ENCODE data around the gene PROSER3. TPM values are rescaled to one million over a fixed set of nuclear protein-coding genes. Genes with fewer than 3 reads are reported as not detected.
A peak's percentile ranks its signal among the peaks of the same experiment; 100 is the strongest.

PROSER3 gene
- 17.8 TPM for polyA plus RNA-seq (2012; ENCODE audit: insufficient read depth, insufficient read length)

DNA sequence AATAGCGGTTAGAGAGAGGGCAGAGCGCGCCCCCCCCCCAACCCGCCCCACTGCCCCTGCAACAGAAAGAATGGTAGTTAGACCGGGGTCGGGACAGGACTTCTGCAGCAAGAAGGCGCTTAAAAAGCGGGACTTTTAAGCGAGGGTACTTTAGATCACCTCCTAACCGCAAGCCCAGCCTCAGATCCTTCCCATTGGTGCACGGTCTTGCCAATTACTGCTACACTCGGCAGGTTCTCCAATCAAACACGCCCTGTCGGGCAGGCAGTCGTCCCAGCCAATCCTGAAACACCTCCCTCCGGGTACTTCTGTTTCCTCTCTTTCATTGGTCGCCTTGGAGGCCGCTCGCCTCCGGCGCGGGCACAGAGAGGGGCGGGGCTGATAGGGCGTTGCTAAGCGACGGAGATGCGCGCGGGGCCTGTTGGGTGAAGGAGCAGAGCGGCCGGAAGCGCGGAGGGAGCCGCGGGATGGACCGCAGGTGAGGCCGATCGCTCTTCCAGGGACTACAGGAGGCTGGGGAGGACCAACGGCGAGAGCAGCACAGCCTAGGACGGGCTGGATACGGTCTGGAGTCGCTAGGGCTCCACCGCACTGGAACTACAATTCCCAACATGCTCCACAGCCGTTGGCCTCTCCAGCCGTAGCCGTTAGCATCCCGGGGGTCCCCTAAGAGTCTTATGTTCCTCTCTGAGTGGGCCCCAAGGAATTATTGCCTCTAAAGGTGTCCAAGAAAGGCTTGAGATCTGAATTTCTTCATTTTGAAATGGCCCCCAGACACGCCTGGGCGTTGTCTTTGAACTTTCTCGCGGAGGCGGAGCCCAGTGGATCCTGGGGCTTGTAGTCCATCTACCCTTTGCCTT is at the start of gene PROSER3:
Gene PROSER3, plus strand, starts transcription at position 428 of the 860 bp plus-strand sequence. Its CDS starts 40 bp downstream, at position 468.
- peak within 1 kb of the TSS; percentile 99 for H3K4me3 ChIP-seq (ENCODE audit: low read length)
- peak; percentile 100 for DNase-seq (ENCODE audit: low read depth, low spot score)

- no peak for DNase-seq (ENCODE audit: low read depth, low spot score)
- no peak overlapping the region for H3K4me3 ChIP-seq (ENCODE audit: low read length)
These were observed 49.6 kb upstream of the PROSER3 start for GRCh38 chr19:35708391-35708790.

GRCh38 chr19:35710784-35711723 is 46.9 kb upstream of the PROSER3 start:
- DNase-seq (ENCODE audit: low read depth, low spot score) = no peak
- H3K4me3 ChIP-seq (ENCODE audit: low read length) = no peak overlapping the region

DNA sequence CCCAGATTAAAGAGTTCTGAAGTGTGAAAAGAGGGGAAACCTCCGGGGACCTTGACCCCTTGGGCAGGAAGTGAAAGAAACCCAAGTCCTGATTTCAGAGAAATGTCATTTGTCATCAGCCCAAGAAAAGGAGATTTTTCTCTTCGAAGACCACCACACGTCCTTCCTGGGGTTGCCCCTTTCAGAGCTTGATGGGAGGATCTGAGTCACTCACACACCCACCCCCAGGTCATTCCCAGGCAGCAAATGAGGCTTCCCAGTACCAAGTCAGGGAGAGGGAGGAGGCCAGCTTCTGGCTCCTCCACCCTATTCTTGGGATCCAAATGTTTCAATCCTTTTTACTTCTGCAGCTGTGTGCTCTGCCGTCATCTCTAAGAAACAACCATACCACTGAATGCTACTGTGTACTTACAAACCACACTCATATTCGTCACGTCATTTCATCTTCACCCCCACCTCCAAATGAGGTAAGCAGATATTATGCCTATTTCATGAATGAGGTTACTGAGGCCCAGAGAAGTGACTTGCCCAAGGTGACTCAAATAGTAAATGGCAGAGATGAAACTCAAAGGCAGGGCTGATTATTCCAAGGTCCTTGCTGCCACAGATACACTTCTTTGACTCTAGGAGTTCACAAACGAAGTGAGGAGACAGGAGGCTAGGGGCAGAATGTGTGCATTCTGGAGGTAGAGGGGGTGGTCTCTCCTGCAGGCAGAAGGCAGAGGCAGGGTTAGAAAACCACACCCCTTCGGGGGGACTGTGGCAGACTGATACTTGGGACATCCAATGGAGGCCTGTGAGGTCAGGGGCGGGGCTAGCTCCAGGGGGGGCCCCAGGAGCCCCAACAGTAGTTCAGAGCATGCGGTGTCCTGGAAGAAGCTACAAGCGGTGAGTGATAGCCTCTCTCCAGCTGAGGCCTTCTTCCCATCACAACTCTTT is 45.1 kb upstream of the PROSER3 start:
- DNase-seq (ENCODE audit: low read depth, low spot score) = no peak
- no peak overlapping the region for H3K4me3 ChIP-seq (ENCODE audit: low read length)

DNA sequence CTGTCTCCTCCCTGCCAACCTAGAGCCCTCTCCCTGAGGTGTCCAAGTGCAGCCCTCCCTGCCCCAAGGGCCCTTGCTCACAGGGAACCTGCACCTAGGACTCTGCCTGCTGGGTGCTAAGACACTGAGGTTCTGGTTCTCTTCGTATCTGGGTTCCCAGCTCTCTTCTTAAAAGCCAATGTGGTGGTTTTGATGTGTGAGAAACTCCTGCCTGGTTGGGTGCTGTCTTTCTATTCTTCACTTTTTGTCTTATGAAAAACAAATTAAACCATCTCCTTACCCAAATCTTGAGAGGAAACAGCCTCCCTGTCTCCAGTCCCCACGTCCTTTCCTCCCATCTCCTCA is 44.5 kb upstream of the PROSER3 start:
- H3K4me3 ChIP-seq (ENCODE audit: low read length) = no peak overlapping the region
- DNase-seq (ENCODE audit: low read depth, low spot score) = no peak

DNA sequence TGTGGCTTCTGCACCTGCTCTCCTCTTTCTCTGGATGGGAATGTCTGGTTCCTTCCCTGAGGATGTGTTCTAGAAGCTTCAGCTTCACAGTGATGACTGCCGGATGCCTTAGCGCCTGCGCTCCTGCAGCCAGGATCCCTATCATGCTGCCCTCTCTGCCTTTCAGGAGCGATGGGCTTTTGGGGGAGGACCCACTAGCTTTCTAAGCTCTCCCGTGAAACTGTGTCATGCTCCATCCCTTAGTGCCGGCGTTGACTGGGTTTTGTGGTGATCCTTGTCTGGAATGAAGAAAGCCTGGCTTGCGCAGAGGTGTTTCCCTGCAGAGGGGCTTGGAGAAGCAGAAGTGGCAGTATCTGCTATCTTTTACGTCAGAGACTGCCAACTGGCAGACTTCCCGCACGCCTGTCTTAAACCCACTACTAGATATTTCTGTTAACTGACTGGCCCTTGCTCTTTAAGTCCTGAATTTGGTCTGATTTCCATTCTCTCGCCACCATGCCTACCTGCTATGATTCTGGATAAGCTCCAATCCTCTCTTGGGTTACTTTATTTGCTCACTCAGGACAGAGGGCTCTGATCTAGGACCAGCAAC is 44.0 kb upstream of the PROSER3 start:
- no peak overlapping the region for H3K4me3 ChIP-seq (ENCODE audit: low read length)

DNA sequence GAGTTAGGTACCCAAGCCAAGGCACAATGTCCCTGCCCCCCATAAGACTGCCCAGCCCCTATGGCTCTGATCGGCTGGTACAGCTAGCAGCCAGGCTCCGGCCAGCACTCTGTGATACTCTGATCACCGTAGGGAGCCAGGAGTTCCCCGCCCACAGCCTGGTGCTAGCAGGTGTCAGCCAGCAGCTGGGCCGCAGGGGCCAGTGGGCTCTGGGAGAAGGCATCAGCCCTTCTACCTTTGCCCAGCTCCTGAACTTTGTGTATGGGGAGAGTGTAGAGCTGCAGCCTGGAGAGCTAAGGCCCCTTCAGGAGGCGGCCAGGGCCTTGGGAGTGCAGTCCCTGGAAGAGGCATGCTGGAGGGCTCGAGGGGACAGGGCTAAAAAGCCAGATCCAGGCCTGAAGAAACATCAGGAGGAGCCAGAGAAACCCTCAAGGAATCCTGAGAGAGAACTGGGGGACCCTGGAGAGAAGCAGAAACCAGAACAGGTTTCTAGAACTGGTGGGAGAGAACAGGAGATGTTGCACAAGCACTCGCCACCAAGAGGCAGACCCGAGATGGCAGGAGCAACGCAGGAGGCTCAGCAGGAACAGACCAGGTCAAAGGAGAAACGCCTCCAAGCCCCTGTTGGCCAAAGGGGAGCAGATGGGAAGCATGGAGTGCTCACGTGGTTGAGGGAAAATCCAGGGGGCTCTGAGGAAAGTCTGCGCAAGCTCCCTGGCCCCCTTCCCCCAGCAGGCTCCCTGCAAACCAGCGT is 43.2 kb upstream of the PROSER3 start:
- no peak for DNase-seq (ENCODE audit: low read depth, low spot score)
- no peak overlapping the region for H3K4me3 ChIP-seq (ENCODE audit: low read length)

More for the DNA sequence above, 44.0 kb upstream of the PROSER3 start:
- no peak for DNase-seq (ENCODE audit: low read depth, low spot score)

- no peak overlapping the region for H3K4me3 ChIP-seq (ENCODE audit: low read length)
These were observed 42.6 kb upstream of the PROSER3 start for GRCh38 chr19:35715355-35715809.

DNA sequence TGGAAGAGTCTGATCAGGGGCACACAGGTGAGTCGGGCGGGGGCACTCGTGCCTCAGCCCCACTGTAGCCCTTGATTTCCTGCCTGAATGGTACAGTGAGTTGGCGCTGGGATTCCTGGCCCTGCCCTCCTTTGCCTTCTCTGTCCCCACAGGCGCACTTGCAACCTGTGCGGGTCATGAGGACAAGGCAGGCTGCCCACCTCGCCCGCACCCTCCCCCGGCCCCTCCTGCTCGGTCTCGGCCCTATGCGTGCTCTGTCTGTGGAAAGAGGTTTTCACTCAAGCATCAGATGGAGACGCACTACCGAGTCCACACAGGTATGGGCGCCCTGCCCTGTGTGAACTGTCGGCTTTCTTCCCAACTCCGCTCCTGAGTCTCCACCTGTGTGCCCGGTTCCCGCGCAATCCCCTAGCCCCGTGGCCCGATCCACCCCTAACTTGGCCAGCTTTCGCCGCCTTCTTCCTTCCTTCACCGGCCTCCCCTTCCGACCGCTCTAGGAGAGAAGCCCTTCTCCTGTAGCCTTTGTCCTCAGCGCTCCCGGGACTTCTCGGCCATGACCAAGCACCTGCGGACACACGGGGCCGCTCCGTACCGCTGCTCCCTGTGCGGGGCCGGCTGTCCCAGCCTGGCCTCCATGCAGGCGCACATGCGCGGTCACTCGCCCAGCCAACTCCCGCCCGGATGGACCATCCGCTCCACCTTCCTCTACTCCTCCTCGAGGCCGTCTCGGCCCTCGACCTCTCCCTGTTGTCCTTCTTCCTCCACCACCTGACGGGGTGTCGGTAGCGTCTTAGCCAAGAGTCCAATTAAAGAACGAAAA is 41.8 kb upstream of the PROSER3 start:
- DNase-seq (ENCODE audit: low read depth, low spot score) = no peak

More at GRCh38 chr19:35715355-35715809, 42.6 kb upstream of the PROSER3 start:
- DNase-seq (ENCODE audit: low read depth, low spot score) = no peak

DNA sequence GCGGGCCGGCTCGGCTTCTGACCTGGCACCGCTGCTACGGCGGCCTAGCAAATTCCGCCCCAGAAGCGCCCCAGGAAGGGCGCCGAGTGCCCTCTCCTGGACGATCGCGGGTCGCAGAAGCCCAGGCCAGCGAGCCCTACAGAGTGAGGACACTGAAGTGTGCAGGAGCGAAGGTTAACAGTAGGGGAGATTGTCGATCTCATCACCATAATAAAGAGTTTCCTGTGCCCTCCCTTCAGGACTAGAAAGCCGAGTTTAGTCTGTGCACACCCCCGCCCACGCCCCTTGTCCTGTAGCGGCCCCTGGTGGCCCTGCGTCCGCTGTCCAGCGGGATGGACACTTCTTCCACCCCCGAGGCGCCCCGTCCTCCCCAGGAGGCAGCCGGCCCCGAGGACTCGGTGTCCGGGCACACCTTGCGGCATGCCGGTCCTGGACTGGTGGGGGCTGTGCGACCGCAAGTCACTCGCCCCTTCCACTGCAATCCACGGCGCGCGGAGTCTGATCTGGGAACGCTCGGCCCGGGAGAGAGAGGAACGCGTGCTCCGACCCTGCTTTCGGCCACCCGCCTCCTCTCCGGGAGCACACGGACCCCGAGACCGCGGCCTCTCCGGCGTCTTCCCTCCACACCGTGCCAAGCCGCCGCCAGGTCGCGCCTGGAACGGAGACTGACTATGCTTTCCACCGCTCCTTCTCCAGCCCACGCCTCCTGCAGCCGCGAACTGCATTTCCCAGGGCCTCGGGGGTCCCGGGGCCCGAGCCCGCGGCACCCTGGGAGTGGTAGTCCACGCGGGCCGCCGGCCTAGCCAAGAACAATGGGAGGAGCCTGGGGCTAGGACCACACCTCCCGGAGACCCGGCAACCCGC is 40.9 kb upstream of the PROSER3 start:
- DNase-seq (ENCODE audit: low read depth, low spot score) = peak; percentile 95
- H3K4me3 ChIP-seq (ENCODE audit: low read length) = peak overlapping the region; percentile 81

More for the DNA sequence above, 41.8 kb upstream of the PROSER3 start:
- H3K4me3 ChIP-seq (ENCODE audit: low read length) = peak overlapping the region; percentile 81

DNA sequence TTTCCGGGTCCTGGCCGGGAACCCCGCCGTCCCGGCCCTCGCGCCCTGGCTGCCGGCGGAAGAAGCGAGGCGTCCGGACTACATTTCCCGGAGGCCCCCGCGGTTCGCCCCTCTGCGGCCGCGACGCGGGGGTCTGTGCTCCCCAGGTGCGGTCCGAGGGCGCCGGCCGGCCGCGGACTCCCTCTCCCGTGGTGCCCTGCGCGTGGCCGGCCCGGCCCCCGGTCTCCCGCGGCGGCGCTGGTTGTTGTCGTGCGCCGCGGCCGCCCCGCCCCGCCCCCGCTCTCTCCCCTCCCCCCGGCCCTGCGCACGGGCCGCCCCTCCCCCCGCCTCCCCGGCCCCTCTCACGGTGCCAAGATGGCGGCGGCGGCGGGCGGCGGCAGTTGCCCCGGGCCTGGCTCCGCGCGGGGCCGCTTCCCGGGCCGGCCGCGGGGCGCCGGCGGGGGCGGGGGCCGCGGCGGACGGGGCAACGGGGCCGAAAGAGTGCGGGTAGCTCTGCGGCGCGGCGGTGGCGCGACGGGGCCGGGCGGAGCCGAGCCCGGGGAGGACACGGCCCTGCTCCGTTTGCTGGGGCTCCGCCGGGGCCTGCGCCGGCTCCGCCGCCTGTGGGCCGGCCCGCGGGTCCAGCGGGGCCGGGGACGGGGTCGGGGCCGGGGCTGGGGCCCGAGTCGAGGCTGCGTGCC is 40.2 kb upstream of the PROSER3 start, which contains the start of gene KMT2B:
Gene KMT2B, plus strand, starts transcription at position 339 of the 680 bp plus-strand sequence. Its CDS starts 16 bp downstream, at position 355.
- peak within 1 kb of the TSS; percentile 87 for H3K4me3 ChIP-seq (ENCODE audit: low read length)
- DNase-seq (ENCODE audit: low read depth, low spot score) = no peak

GRCh38 chr19:35718345-35719041 is 39.5 kb upstream of the PROSER3 start:
- H3K4me3 ChIP-seq (ENCODE audit: low read length) = peak overlapping the region; percentile 87
- DNase-seq (ENCODE audit: low read depth, low spot score) = no peak

GRCh38 chr19:35719402-35720162 is 38.4 kb upstream of the PROSER3 start:
- DNase-seq (ENCODE audit: low read depth, low spot score) = no peak
- H3K4me3 ChIP-seq (ENCODE audit: low read length) = no peak overlapping the region

DNA sequence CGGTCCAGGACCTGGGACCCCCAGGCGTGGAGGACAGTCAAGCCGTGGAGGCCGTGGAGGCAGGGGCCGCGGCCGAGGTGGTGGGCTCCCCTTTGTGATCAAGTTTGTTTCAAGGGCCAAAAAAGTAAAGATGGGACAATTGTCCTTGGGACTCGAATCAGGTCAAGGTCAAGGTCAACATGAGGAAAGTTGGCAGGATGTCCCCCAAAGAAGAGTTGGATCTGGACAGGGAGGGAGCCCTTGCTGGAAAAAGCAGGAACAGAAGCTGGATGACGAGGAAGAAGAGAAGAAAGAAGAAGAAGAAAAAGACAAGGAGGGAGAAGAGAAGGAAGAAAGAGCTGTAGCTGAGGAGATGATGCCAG is 37.8 kb upstream of the PROSER3 start:
- DNase-seq (ENCODE audit: low read depth, low spot score) = no peak

More for the DNA sequence above, 37.8 kb upstream of the PROSER3 start:
- no peak overlapping the region for H3K4me3 ChIP-seq (ENCODE audit: low read length)
